ENCODE data around the gene IFNA8. TPM values are rescaled to one million over a fixed set of nuclear protein-coding genes. Genes with fewer than 3 reads are reported as not detected.

Gene IFNA8
- total and polyA plus RNA-seq, 8 donors: not detected

DNA sequence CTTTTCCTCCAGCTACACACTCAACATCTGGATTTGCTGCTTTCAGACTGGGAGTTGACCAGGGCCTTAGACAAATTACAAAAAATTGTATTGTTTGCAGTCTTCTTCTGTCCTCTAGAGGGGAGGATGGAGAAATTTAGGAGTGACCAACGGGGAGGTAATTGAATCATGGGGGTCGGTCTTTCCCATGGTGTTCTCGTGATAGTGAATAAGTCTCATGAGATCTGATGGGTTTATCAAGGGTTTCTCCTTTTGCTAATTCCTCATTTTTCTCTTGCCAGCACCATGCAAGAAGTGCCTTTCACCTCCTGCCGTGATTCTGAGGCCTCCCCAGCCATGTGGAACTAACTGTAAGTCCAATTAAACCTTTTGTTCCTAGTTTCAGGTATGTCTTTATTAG is 4.2 kb downstream of the IFNA8 start:
- Histone ChIP-seq H3K27ac (no peak overlapping the region), H3K9me3 (no peaks in the 10 kb centered on the region), H3K4me3 (no peak overlapping the region), H3K36me3 (no peaks in the 10 kb centered on the region), H3K4me1 (no peaks in the 10 kb centered on the region), H3K27me3 (no peaks in the 10 kb centered on the region)
- DNase-seq (no peak), ATAC-seq (no peak)
- TF ChIP-seq CTCF (IDR thresholded peaks at IDR 0.05): no peak
- intact Hi-C loops (cut with DNase I): no loop called here

DNA sequence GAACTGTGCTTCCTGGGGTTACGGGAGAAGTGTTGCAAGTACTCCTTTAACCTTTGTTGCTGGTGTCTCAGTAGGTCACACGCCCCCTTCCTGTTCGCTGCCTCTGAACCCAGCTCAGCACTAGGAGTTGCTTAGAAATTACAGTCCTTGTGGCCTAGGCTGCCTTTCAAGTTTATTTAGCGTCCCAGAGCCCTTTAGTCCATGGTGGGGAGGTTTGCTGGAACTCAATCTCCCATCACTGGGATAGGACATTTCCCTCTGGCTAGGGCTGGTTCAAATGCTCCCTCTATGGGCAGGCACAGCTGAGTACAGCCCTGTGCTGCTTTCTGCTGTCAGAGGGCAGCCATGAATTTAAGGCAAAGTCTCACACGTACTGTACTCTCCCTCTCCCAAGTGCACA is 4.7 kb downstream of the IFNA8 start:
- intact Hi-C loops (cut with DNase I): no loop called here

GRCh38 chr9:21414220-21414940 is 5.5 kb downstream of the IFNA8 start:
- Histone ChIP-seq H3K4me1 (no peaks in the 10 kb centered on the region), H3K27me3 (no peaks in the 10 kb centered on the region), H3K27ac (no peak overlapping the region), H3K4me3 (no peak overlapping the region), H3K36me3 (no peaks in the 10 kb centered on the region), H3K9me3 (no peaks in the 10 kb centered on the region)
- intact Hi-C loops (cut with DNase I): no loop called here
- DNase-seq: no peak
- no peak for ATAC-seq
- no peak for TF ChIP-seq CTCF (IDR thresholded peaks at IDR 0.05)

More for the DNA sequence above, 4.7 kb downstream of the IFNA8 start:
- no peaks in the 10 kb centered on the region for H3K27me3 ChIP-seq
- no peak for TF ChIP-seq CTCF (IDR thresholded peaks at IDR 0.05)
- no peak overlapping the region for H3K4me3 ChIP-seq
- no peak for DNase-seq
- no peak overlapping the region for H3K27ac ChIP-seq
- H3K9me3 ChIP-seq: no peaks in the 10 kb centered on the region
- ATAC-seq: peak; percentile 35
- H3K4me1 ChIP-seq: no peaks in the 10 kb centered on the region
- no peaks in the 10 kb centered on the region for H3K36me3 ChIP-seq

- Histone ChIP-seq H3K27ac (no peak overlapping the region), H3K27me3 (no peaks in the 10 kb centered on the region), H3K4me3 (no peak overlapping the region), H3K9me3 (no peaks in the 10 kb centered on the region), H3K36me3 (no peaks in the 10 kb centered on the region), H3K4me1 (no peaks in the 10 kb centered on the region)
- ATAC-seq (no peak), DNase-seq (no peak)
- intact Hi-C loops (cut with DNase I): no loop called here
- TF ChIP-seq CTCF (IDR thresholded peaks at IDR 0.05): no peak
These were observed 6.8 kb downstream of the IFNA8 start for GRCh38 chr9:21415493-21416267.

DNA sequence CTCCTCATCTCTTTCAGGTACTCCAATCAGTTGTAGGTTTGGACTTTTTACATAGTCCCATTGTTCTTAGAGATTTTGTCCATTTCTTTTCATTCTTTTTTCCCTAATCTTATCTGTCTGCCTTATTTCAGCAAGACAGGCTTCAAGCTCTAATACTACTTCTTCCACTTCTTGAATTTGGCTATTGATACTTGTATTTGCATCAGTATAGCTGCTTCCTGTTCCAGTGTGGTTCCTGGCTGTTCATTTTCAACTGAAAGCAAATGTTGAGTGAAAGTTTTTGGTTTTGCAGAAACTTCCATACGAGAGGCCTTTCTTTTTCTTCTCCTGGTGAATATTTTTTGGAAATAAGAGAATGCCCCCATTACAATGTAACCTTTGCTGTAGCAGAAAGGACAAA is 19.3 kb downstream of the IFNA8 start:
- ATAC-seq: no peak
- TF ChIP-seq CTCF (IDR thresholded peaks at IDR 0.05): no peak
- Histone ChIP-seq H3K4me3 (no peak overlapping the region), H3K27me3 (peaks cover 0 to 21% of the 10 kb centered on the region in 2 donors), H3K36me3 (no peaks in the 10 kb centered on the region), H3K27ac (no peak overlapping the region), H3K9me3 (no peaks in the 10 kb centered on the region), H3K4me1 (no peaks in the 10 kb centered on the region)
- DNase-seq: no peak
- intact Hi-C loops (cut with DNase I): no loop called here
